Neural cell (in vitro differentiated cells): ENCODE data around the gene TRIM9. TPM values are rescaled to one million over a fixed set of nuclear protein-coding genes. Genes with fewer than 3 reads are reported as not detected.

Source experiments
- H2AFZ ChIP-seq: fragments of 200-600, 300-800 bp; sonication (generic), shearing (Covaris generic); 2 replicates; pipeline ENCODE4 v1.6.0; 2014; ENCODE audit warnings: low read depth, mild to moderate bottlenecking, antibody characterized with exemption, low read length, moderate library complexity
- H3F3A ChIP-seq: fragments of 200-600 bp; shearing (Covaris generic); 2 replicates; pipeline ENCODE4 v1.6.1; 2016; ENCODE audit warnings: mild to moderate bottlenecking, moderate library complexity, mixed read lengths, antibody characterized with exemption, low read length; ENCODE audit not compliant: insufficient read depth, poor library complexity, severe bottlenecking
- H3K27ac ChIP-seq: fragments of 200-600, 300-800 bp; sonication (generic), shearing (Covaris generic); 2 replicates; pipeline ENCODE4 v1.5.1; 2014; ENCODE audit warnings: mild to moderate bottlenecking, low read length, moderate library complexity
- H3K27me3 ChIP-seq: fragments of 300-800, 200-600 bp; sonication (generic), shearing (Covaris generic); 2 replicates; pipeline ENCODE4 v1.6.0; 2014; ENCODE audit warnings: mild to moderate bottlenecking, low read depth, low read length, moderate library complexity; ENCODE audit not compliant: insufficient read depth
- H3K36me3 ChIP-seq: fragments of 300-800, 200-600 bp; sonication (generic), shearing (Covaris generic); 2 replicates; pipeline ENCODE4 v1.5.1; 2014; ENCODE audit warnings: mild to moderate bottlenecking, antibody characterized with exemption, low read length, moderate library complexity; ENCODE audit not compliant: insufficient read depth
- H3K4me2 ChIP-seq: fragments of 300-800, 200-600 bp; sonication (generic), shearing (Covaris generic); 2 replicates; pipeline ENCODE4 v1.6.0; 2014; ENCODE audit warnings: mild to moderate bottlenecking, low read length
- H3K4me3 ChIP-seq: fragments of 300-800, 200-600 bp; sonication (generic), shearing (Covaris generic); 2 replicates; pipeline ENCODE4 v1.5.1; 2014; ENCODE audit warnings: mild to moderate bottlenecking, low read length, moderate library complexity
- H3K79me2 ChIP-seq: fragments of 200-600 bp; shearing (Covaris generic); replicated peaks from 2 replicates; pipeline ENCODE4 v1.6.0; 2014; ENCODE audit warnings: mild to moderate bottlenecking, low read length, moderate library complexity; ENCODE audit not compliant: insufficient read depth
- H3K9ac ChIP-seq: fragments of 300-800, 200-600 bp; sonication (generic), shearing (Covaris generic); 2 replicates; pipeline ENCODE4 v1.6.1; 2016; ENCODE audit warnings: mild to moderate bottlenecking, low read length, mixed read lengths
- H3K9me2 ChIP-seq: fragments of 200-600 bp; shearing (Covaris generic); 2 replicates; pipeline ENCODE4 v1.6.1; 2016; ENCODE audit warnings: mild to moderate bottlenecking, low read length, mixed read lengths; ENCODE audit not compliant: insufficient read depth
- H3K9me3 ChIP-seq: fragments of 200-600, 300-800 bp; sonication (generic), shearing (Covaris generic); 2 replicates; pipeline ENCODE4 v1.6.1; 2016; ENCODE audit warnings: mild to moderate bottlenecking, mixed run types, low read length, moderate library complexity, mixed read lengths
- H4K20me1 ChIP-seq: fragments of 200-600 bp; shearing (Covaris generic); 2 replicates; pipeline ENCODE4 v1.6.1; 2016; ENCODE audit warnings: mild to moderate bottlenecking, mixed run types; ENCODE audit not compliant: insufficient read depth
- CTCF ChIP-seq: fragments of 450-650 bp; IDR thresholded peaks from 2 replicates; pipeline ENCODE4 v1.5.1; 2014; ENCODE audit warnings: antibody characterized with exemption, mild to moderate bottlenecking, moderate library complexity; ENCODE audit not compliant: poor library complexity, severe bottlenecking
- EP300 ChIP-seq: fragments of 450-650 bp; conservative IDR thresholded peaks from 2 replicates; pipeline ENCODE4 v1.6.1; 2014; ENCODE audit warnings: antibody characterized with exemption, mild to moderate bottlenecking, moderate library complexity; ENCODE audit not compliant: poor library complexity, severe bottlenecking
- EZH2 ChIP-seq: fragments of 200-600, 300-800 bp; shearing (Covaris generic), sonication (generic); IDR thresholded peaks from 2 replicates; pipeline ENCODE4 v1.6.1; 2014; ENCODE audit warnings: antibody characterized with exemption, low read length, borderline replicate concordance, mild to moderate bottlenecking; ENCODE audit not compliant: insufficient read depth, poor library complexity, severe bottlenecking
- MXI1 ChIP-seq: fragments of 450-650 bp; conservative IDR thresholded peaks from 2 replicates; pipeline ENCODE4 v1.6.1; 2014; ENCODE audit warnings: antibody characterized with exemption, mild to moderate bottlenecking; ENCODE audit not compliant: poor library complexity, severe bottlenecking
- POLR2AphosphoS5 ChIP-seq: IDR thresholded peaks from 2 replicates; pipeline ENCODE4 v1.6.1; 2012
- RAD21 ChIP-seq: fragments of 450-650 bp; conservative IDR thresholded peaks from 2 replicates; pipeline ENCODE4 v1.6.1; 2014; ENCODE audit warnings: antibody characterized with exemption, mild to moderate bottlenecking, moderate library complexity
- REST ChIP-seq: IDR thresholded peaks from 2 replicates; pipeline ENCODE4 v1.6.1; 2012; ENCODE audit warnings: borderline replicate concordance
- SMC3 ChIP-seq: fragments of 450-650 bp; conservative IDR thresholded peaks from 2 replicates; pipeline ENCODE4 v1.6.1; 2014; ENCODE audit warnings: antibody characterized with exemption, mild to moderate bottlenecking, moderate library complexity; ENCODE audit not compliant: poor library complexity
- TAF1 ChIP-seq: IDR thresholded peaks from 2 replicates; pipeline ENCODE4 v1.6.1; 2012; ENCODE audit warnings: low read depth
- polyA plus RNA-seq: library from polyadenylated mRNA; depleted of rRNA; stranded (reverse); fragments of >200 nt; gene quantifications from 2 replicates; pipeline ENCODE4 v1.2.3, GENCODE V29; 2014

The TRIM9 gene
- polyA plus RNA-seq, 1 donor from 2014 or later: 15.9 TPM

GRCh38 chr14:50953502-50953901, 141.4 kb downstream of the TRIM9 start:
- Histone ChIP-seq H2AFZ (no peak overlapping the region), H3K4me2 (no peak overlapping the region), H3K4me3 (no peak overlapping the region), H3K79me2 (no peaks in the 10 kb centered on the region), H3K27ac (no peak overlapping the region), H3K36me3 (no peaks in the 10 kb centered on the region), H3K9me3 (no peaks in the 10 kb centered on the region), H3F3A (no peaks in the 10 kb centered on the region), H3K27me3 (no peaks in the 10 kb centered on the region), H3K9me2 (no peaks in the 10 kb centered on the region), H3K9ac (no peak overlapping the region), H4K20me1 (no peaks in the 10 kb centered on the region)
- TF ChIP-seq POLR2AphosphoS5 (no peak), EP300 (no peak), TAF1 (no peak), EZH2 (no peak), REST (no peak), SMC3 (no peak), CTCF (no peak), RAD21 (no peak), MXI1 (no peak)

GRCh38 chr14:50951032-50951431, 143.9 kb downstream of the TRIM9 start:
- H3K9ac ChIP-seq: no peak overlapping the region
- no peaks in the 10 kb centered on the region for H3K9me2 ChIP-seq
- no peak overlapping the region for H3K27ac ChIP-seq
- H3F3A ChIP-seq: no peaks in the 10 kb centered on the region
- no peaks in the 10 kb centered on the region for H3K27me3 ChIP-seq
- H3K4me3 ChIP-seq: no peak overlapping the region
- H3K9me3 ChIP-seq: no peaks in the 10 kb centered on the region
- TF ChIP-seq TAF1: no peak
- no peak for TF ChIP-seq POLR2AphosphoS5
- TF ChIP-seq SMC3: no peak
- no peaks in the 10 kb centered on the region for H3K36me3 ChIP-seq
- no peak overlapping the region for H3K4me2 ChIP-seq
- H3K79me2 ChIP-seq: no peaks in the 10 kb centered on the region
- no peaks in the 10 kb centered on the region for H4K20me1 ChIP-seq
- no peak overlapping the region for H2AFZ ChIP-seq

GRCh38 chr14:50948205-50948604, 146.7 kb downstream of the TRIM9 start:
- H3K9ac ChIP-seq: no peak overlapping the region
- H3F3A ChIP-seq: no peaks in the 10 kb centered on the region
- H4K20me1 ChIP-seq: no peaks in the 10 kb centered on the region
- H3K27me3 ChIP-seq: peaks cover 22% of the 10 kb centered on the region
- TF ChIP-seq CTCF (no peak), REST (no peak), TAF1 (no peak)
- H3K36me3 ChIP-seq: no peaks in the 10 kb centered on the region
- H3K9me3 ChIP-seq: no peaks in the 10 kb centered on the region
- no peak overlapping the region for H3K4me3 ChIP-seq
- no peak overlapping the region for H2AFZ ChIP-seq
- H3K9me2 ChIP-seq: no peaks in the 10 kb centered on the region
- no peak overlapping the region for H3K4me2 ChIP-seq
- H3K27ac ChIP-seq: no peak overlapping the region
- no peaks in the 10 kb centered on the region for H3K79me2 ChIP-seq
